Limb (tissue), 2 donors: ENCODE measurements around the gene TAS1R2.

Source experiments
- DNase-seq, 2 donors: peaks; one replicate each; pipeline ENCODE4 v3.0.0-alpha.2; 2016; ENCODE audit errors: extremely low spot score in 2 of 2

The TAS1R2 gene

GRCh38 chr1:18823438-18823837, 36.0 kb downstream of the TAS1R2 start:
- no peak for DNase-seq

GRCh38 chr1:18820791-18821641, 38.4 kb downstream of the TAS1R2 start:
- DNase-seq = peak; percentile 88 to 92

- no peak for DNase-seq
Observed at GRCh38 chr1:18819986-18820790, 39.3 kb downstream of the TAS1R2 start.

- no peak for DNase-seq
Observed at GRCh38 chr1:18819203-18819602, 40.3 kb downstream of the TAS1R2 start.

- no peak for DNase-seq
Observed at GRCh38 chr1:18817795-18818435, 41.5 kb downstream of the TAS1R2 start.

GRCh38 chr1:18817316-18817715, 42.1 kb downstream of the TAS1R2 start:
- no peak for DNase-seq

GRCh38 chr1:18816808-18817207, 42.7 kb downstream of the TAS1R2 start:
- DNase-seq = no peak

GRCh38 chr1:18814874-18815531, 44.5 kb downstream of the TAS1R2 start:
- DNase-seq = no peak

GRCh38 chr1:18814425-18814824, 45.0 kb downstream of the TAS1R2 start:
- DNase-seq = peak; percentile 72 to 79

GRCh38 chr1:18812453-18812939, 47.0 kb downstream of the TAS1R2 start:
- no peak for DNase-seq

GRCh38 chr1:18811733-18812452, 47.6 kb downstream of the TAS1R2 start:
- DNase-seq = no peak

- DNase-seq = no peak
Observed at GRCh38 chr1:18809953-18810899, 49.2 kb downstream of the TAS1R2 start.

GRCh38 chr1:18808550-18808949, 50.9 kb downstream of the TAS1R2 start:
- DNase-seq = no peak

- no peak for DNase-seq
Observed at GRCh38 chr1:18807334-18808063, 52.0 kb downstream of the TAS1R2 start.

- DNase-seq = no peak
Observed at GRCh38 chr1:18805925-18806849, 53.3 kb downstream of the TAS1R2 start.

- peak; percentile 64 to 65 for DNase-seq
Observed at GRCh38 chr1:18805150-18805879, 54.1 kb downstream of the TAS1R2 start.

GRCh38 chr1:18803851-18804250, 55.6 kb downstream of the TAS1R2 start:
- DNase-seq = peak; percentile 64 to 74
